CD4-positive, alpha-beta T cell treated with Interleukin-12 subunit alpha and Interleukin-12 subunit beta, for 1 hour (primary cell): ENCODE data around the gene RAPGEF5.

Experiments used
- DNase-seq: peaks from one replicate; pipeline ENCODE4 v3.0.0-alpha.2; 2020

Gene RAPGEF5

DNA sequence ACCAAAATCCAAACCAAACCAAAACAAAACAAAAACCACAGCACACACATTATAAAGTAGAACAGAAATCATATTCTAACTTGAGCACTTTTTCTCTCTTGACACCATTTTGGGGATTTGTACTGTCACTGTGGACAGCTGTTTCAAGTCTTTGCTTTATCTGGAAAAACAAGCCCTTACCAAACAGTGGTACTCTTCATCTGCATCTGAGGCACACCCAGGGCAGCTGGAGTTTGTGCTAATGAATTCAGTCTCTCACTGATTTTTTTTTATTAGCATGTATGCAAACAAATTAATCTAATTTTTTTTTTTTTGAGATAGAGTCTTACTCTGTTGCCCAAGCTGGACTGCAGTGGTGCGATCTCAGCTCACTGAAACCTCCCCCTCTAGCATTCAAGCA is 171.4 kb downstream of the RAPGEF5 start:
- DNase-seq = no peak

DNA sequence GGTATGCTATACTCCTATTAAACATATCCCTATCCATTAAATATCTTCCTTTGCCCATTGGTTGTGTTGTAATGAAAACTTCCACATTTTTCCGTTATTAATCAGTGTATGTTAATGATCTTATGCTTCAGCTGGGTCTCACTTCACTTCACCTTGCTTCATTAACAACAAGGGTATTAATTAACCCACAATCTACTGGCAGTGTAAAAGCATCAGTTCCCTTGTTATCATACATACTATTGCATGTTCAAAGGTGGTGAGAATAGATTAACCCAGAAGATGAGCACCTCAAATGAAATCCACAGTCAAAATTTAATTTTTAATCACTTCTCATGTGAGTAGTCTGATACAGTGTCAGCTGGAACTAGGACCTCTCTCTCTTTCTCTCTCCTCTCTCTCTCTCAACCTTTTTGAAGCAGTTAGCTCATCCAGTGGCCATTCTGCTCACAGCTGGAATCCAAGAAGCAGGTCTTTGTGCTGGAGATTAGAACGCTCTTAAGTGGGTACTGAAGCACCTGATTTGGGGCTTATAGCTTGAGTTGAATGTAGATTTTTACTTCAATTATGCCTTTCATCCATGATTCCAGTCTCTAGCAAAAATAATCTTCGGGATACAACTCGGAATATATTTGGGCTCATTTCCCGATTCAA is 172.3 kb downstream of the RAPGEF5 start:
- no peak for DNase-seq

DNA sequence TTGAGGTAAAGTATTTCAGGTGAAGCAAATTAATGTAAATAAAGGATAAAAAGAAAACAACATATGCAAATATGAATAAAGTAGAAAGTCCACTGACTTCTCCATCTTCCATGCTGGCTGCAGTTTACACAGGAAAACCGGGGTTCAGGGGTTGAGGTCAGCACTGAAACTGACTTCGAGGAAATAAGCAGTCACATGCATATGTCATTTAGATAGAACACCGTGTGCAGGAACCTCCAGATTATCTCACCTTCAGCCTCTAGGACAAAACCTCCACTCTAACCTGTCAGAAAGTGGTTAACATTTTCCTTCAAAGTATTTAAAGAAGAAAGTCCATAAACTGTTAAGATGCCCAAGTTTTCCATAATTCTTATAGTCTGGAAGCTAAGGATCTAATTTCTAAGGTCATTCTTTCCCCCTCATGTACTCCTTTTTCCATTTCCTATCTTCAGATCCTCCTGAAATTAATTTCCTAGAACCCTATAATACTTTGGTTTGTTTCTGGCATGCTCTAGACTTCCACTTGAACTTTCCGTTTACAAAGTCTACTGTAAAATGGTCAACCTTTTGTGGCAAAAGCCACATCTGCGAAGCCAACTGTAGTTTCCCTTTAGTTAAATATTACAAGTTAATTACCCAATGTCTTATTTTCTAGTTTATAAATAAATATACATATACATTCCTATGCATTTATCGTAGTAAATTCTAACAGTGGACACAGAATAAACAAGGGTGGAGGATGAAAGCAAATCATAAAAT is 173.3 kb downstream of the RAPGEF5 start:
- DNase-seq = no peak

DNA sequence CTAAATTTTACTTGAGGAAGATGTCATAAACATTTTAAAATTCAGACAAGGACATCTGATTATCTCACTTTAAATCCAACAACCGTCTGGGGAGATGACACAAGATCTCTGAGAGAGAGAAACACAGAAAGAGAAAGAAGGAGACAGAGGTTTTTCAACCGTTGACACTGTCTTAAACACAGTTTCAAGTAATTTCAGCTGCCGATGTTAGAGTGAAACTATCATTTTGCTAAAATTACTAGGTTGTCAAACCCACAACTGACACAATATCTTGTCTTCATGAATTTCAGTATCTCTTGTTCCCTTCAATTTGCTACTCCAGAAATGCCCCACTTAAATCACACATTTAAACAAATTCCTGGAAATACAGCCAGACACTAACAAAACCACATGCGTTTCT is 174.8 kb downstream of the RAPGEF5 start:
- no peak for DNase-seq

DNA sequence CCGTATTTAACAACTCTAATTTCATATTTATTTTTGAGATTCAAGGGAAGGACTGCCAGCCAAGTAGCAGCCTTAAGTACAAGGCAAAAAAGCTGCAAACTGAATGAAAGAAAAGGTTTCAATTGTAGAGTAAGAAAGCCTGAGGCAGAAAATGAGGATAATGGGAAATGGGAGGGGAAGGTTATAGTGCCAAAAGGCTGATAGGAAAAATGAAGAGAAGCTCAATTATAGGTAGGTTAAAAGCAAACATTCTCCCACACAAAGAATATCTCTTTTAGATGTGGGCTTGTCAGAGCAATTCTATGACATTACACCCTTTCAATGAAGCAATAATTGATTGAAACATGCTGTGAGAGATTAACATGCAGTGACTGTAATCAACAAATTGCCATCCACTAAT is 175.3 kb downstream of the RAPGEF5 start:
- no peak for DNase-seq

DNA sequence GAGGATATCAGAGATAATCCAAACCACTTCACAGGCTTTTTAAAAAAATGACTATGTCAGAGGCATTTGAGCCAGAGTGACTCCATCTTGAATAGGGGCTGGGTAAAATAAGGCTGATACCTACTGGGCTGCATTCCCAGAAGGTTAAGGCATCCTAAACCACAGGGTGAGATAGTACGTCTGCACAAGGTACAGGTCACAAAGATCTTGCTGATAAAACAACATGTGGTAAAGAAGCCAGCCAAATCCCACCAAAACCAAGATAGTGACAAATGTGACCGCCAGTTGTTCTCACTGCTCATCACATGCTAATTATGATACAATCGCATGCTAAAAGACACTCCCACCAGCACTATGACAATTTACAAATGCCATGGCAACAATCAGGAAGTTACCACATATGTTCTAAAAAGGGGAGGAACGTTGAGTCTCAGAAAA is 177.5 kb downstream of the RAPGEF5 start:
- DNase-seq = no peak

DNA sequence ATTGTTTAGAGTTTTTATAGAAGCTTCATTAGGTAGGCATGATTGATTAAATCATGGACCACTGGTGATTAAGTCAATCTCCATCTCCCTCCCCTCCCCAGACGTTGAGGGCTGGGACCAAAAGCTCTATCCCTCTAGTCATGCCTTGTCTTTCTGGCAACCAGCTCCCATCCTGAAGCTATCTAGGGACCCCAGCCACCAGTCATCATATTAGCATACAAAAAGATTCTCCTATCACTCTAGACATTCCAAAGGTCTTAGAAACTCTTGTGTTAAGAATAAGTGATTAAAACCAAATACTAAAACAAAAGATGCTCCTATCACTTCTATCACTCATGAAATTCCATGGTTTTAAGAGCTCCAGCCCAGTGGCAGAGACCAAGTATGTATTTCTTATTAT is 178.2 kb downstream of the RAPGEF5 start:
- DNase-seq = no peak

DNA sequence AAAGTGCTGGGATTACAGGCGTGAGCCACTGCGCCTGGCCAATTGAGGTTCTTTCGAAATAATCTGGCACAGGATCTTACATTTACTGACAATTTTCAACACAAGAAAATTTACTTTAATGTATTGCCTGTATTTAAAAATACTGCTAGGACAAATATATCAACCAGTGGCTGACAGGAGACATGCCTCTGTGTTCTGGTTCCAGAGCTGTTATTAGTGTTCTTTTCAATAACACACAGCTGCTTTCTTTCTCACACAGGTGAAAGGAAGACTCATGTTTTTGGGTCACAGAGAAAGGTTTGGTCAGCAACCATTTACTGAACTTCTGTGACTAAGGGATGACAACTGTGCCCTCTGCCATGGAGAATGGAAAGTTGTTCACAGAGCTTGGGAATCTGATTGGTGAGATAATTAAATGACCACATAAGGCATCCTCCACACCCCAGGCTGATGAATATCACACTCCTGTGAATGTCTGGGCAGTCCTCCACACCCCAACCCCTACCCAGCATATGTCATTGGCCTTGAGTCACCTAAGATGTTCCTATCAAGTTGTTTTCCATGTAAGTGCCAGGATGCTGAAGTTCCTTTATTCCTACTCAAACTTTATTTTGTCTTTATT is 180.1 kb downstream of the RAPGEF5 start:
- DNase-seq = no peak

DNA sequence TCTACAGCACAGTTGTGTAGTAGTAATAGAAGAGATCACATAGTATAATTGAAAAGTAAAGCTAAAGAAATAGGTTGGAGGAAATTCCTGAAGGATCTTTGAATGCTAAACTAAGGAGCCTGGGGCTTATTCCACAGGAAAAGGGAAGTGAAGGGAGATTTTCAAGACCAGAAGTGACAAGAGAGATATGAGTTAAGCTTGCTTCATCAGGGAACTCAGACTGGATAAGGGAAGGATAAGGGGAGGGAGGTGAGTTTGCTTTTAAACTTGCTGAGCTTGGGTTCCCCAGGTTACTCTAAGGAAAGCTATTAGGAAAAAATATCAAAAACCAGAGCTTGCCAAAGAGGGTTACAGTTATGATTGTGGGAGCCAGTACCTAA is 182.4 kb downstream of the RAPGEF5 start:
- DNase-seq = no peak

DNA sequence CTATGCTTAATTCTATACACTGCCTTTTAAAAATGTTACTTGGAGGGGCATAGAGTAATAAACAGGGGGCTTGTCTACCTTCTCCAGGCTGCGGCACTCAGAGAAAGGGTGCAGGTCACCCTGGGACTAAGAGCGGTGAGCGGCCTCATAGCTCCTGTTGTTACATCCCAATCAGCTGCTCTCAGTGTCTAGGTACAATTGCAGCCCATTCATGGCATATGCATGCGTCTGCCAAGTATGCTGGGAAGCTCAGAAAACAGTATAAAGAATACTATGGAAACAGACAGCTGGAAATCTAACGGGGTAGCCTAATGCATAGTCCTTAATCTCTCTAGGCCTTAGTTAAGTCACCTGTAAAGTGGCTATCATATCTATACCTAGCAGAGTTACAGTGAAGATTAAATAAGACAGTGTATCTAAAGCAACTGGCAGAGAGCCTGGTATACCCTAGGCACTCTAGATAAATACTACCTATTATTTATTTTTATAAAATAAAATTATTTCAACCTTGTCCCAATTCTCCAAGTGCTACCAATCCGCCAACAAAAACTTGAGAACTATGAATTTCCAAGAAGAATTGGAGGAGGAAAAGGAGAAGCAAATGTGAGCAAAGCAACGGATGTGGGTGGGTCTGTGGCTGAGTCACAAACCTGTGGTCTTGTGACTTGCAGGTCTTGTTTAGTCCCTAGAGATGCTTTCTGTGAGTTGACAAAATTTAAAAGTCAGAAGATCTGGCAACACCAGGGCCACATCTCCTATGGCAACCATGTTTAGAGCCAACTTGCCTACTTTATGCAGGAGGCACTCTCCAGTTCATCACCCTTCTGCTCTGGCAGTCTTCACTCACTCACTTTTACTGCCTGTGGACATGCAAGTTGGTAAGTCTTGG is 183.0 kb downstream of the RAPGEF5 start:
- no peak for DNase-seq

DNA sequence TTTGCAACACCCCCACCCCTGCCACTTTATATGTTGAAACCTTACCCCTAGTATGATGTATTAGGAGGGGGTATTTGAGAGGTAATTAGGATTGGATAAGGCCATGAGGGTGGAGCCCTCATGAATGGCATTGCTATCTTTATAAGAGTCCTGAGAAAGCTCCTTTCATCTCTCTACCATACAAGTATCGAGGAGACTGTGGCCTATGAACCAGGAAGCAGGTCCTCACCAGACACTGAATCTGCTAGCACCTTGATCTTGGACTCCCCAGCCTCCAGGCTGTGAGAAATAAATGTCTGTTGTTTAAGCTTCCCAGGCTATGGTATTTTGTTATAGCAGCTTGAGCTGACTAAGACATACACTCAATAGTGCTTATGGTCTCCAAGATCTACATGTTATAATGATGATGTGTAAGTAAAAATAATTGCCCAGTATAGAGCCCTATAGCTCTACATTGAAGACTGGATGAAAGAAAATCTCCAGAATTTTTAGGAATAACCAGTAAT is 188.8 kb downstream of the RAPGEF5 start:
- DNase-seq = no peak

DNA sequence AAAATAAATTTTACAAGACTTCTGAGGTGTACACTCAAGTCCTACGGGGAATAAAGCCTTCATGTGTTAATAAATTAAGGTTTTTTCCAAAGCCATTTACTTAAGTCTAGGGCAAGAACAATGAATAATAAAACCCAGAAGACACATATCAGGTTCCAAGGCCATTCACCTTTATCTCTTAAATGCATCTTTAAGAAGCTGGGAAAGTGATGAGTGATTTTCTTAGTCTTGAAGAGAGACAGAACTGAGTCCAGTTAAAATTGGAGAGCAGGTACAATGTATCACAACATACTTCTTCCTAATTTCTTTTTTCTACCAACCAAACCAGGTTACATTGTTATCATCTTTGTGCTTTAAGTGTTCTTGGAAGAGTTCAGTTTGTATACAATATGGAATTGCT is 189.5 kb downstream of the RAPGEF5 start:
- DNase-seq = no peak

DNA sequence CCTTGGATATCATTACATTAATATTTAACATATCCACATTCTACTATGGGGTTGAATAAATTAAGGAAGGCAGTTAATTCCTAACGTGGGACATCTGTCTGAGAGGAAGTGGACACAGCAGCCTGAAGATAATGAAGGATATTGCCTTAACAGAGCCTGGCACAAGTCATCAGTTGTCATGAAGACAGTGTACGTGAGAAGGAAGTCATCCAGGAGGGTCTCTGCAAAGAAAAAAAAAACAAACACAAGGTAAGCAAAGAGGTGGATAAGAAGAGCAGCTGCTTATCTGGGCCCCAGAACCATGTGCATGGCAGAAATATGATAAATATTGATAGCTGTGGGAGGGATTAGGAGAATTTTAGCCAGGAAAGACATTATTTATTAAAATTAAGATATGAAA is 190.0 kb downstream of the RAPGEF5 start:
- no peak for DNase-seq

DNA sequence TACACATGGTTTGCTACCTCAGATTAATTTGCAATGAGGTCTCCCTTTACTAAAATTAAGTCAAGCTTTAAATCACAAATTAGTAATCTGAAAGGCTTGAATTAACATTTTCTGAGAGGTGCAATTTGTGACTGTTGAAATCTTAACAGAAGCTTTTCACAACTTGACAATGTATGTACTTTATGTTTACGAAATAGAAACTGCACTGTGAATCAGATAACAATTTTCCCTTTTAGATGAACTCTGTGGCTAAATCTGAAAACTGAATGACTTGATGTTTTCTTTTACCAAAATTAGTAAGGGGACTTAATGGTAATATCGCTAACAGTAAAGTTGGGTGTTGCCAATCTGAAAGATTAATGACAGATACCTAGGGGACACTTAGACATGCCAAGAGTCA is 197.6 kb downstream of the RAPGEF5 start:
- DNase-seq = no peak

DNA sequence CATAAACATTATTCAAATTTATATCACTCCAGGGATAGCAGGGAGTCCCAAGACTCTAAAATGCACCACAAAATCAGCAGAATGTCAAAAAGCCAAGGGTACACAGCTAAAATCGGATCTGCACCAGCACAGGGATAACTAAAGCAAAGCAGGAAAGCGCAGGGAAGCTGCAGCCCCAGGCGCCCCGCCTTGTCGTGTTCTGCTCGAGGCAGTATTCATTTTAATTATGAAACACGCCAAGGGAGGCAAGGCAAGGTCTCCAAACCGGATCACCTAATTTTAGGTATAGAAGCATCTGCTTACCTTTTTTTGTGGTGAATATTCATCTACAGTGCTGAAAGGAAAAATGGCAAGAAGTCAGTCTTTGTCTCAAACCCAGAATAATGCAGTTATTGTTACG is 199.4 kb downstream of the RAPGEF5 start:
- DNase-seq = no peak

DNA sequence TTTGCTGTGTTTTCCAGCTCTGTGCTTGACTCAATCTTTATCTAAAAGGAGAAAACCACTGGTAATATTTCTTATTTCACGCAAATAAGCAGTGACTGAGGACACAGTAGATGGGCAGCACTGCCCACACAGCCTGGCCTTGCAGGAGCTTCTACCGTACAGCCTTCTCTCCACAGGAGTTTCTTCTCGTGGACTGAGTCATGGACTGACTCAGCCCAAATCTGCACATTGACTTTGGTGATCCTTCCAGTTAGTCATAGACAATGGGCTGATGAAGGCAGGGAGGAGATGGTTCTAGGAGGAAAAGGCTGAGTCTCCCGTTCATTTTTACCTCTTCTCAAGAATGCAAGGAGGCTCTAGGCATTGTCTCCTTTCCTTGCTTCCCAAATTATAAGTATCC is 200.7 kb downstream of the RAPGEF5 start:
- no peak for DNase-seq

DNA sequence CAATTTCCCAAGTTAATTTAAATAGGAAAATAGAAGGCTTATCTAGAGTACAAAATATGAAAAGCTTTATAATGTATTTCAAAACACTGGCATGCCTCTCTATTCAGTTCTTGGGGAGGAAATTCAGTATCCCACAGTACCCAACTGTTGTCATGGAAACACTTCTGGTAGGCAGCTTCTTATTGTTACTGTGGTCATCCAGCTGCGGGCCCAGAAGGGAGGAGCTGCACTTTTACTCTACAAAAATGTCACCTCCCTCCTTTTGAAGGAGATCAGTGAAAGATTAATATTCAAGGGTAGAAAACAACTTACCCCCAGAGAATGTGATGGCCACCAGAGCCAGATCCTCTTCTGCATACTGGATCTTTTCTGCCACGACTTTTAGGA is 202.8 kb downstream of the RAPGEF5 start:
- no peak for DNase-seq

DNA sequence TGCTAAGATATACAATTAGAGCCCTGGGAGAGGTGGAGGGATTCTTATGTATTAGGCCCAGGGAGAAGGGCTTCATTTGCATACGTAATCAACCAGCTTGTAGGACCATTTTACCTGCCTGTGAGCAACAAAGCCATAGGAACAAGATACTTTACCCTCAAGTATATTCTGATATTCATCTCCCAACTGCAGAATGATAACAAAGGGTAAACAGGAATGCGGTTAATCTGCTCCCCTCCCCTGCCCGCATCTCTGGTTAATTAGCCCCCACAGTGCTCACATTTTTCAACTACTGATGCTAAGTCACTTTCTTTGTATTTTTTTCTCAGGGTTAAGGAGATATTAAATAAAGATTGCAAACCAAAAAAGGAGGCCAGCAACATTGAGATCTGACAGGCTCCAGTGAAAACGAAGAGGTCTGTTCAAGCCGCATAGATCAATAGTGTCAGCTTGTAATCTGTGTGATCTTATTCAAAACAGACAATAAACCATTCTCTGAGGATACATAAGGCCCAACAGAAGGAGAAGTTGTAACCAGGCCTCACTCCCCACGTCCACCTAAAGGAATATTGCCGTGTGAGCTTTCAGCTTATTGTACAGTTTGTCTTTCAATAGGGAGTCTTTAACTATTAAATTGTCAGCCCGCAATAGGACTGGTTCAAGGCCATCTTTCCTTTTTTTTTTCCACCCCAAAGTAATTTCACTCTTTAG is 203.4 kb downstream of the RAPGEF5 start:
- no peak for DNase-seq

DNA sequence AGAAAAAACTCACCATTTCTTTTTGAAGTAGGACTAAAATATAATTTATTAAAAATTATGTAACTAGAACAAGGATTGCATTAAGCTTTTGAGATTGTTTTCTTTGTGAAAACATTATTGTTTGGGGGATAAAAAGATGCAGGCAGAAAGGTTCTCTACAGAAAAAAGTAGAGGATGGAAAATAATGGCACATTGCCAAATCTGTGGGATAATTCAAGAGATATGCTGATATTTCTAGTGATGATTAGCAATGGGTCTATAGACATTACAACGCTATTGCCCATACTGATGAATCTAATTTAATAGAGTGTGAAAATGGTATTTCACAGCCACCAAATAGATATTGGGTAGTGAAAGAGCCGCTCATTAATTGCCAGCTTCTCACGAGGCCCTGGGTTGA is 204.3 kb downstream of the RAPGEF5 start:
- DNase-seq = no peak

DNA sequence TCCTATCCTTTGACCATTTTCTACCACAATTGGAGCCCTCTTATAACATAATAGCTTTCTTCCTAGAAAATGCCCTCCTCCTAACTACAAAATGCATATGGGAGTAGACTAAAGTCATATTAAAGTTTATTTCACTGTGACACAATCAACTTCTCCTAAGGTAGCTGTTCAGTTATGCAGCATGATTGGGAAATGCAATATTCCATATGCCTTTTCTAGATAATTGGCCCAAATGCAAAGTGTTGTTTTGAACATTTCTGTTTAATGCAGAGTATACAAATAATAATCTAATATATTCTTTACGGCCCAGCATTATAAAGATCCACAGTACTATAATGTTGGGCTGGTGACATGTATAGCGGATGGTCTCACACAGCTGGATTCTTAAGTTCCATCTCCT is 205.1 kb downstream of the RAPGEF5 start:
- DNase-seq = no peak

DNA sequence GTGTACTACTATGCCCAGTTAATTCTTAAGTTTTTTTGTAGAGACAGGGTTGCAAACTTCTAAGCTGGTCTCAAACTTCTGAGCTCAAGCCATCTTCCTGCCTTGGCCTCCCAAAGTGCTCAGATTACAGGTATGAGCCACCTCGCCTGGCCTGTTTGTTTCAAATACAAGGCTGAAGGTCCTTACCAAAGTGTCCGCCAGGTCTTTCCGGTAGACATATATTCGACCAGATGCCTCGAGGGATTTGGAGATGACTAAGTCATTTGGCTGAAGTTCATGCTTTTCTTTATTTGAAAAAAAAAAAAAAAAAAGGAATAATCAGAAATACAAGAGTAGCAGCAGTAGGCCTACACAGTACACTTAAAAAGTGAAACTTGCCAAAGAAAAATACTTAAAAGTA is 206.7 kb downstream of the RAPGEF5 start:
- DNase-seq = no peak

DNA sequence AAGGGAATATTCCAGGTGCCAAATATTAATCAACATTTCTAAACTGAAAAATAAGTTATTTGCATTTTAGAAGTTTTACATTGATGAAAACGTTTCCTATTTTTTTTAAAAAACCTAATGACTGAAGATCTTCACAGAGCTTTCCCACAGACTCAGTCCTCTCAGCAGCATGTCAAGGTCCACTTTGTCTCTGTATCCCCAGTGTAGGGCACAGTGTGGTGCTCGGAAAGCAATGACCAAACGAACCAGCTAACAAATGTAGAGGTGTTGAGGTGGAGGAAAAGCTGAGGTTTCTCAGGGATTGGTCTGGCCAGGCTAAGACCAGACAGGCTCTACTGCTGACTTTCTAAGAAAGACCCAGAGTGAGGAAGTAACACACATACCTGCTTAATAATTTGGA is 209.1 kb downstream of the RAPGEF5 start:
- DNase-seq = no peak
